ENCODE measurements around the gene LINS1. TPM values are rescaled to one million over a fixed set of nuclear protein-coding genes. Genes with fewer than 3 reads are reported as not detected.

Gene LINS1
- total and polyA plus RNA-seq, 10 of the 15 experiments (the other 5 are each of a cell fraction or from before 2014, with no cell fraction given): 13.5 to 33.1 (median 20.3) TPM

DNA sequence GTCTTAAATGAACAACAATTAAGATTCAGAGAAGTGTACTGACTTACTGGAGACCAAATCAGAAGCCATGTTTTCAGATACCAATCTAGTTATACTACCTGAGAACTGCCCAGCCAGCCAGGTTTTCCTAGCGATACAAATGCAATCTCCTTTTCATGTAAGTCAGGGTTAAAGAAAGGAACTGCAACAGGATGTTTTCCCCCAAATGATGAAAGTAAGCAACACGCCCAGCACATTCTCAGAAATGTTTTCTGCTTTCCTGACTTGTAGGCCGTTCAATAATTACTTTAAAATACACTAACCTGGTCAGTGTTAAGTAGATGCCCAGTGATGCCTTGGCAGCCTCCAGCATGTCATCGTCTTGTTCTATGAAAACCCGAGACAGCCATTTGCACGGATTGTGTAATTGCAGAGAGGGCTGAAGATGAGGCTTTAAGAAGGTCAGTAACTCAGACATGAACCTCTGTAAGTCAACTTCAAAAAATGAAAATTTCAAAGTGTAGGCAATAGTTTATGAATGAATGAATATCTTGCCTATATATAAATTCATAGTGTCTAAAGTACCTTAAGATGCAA is 30.3 kb downstream of the LINS1 start:
- Histone ChIP-seq H3K9ac (ENCODE audit: control insufficient read depth, insufficient read depth, low read length) (no peak overlapping the region), H3K4me3 (no peak overlapping the region), H3K4me1 (ENCODE audit: control insufficient read depth, insufficient read depth, low read length) (peaks cover 9% of the 10 kb centered on the region), H3K36me3 (ENCODE audit: control insufficient read depth in 2 of 2, insufficient read depth in 2 of 2, low read length in 1 of 2) (peaks cover 3 to 27% of the 10 kb centered on the region in 2 experiments), H3K4me2 (ENCODE audit: control insufficient read depth, insufficient read depth) (no peak overlapping the region), H2AFZ (ENCODE audit: control insufficient read depth, low read depth, low read length) (no peak overlapping the region), H3K27ac (ENCODE audit: control insufficient read depth, insufficient read depth) (no peak overlapping the region), H3K79me2 (ENCODE audit: control insufficient read depth, insufficient read depth, low read length) (no peaks in the 10 kb centered on the region), H3K9me3 (replicated peaks; ENCODE audit: control insufficient read depth, insufficient read depth, low read length) (no peaks in the 10 kb centered on the region), H4K20me1 (ENCODE audit: control insufficient read depth, insufficient read depth) (no peaks in the 10 kb centered on the region), H3K27me3 (replicated peaks in 1 of 2; ENCODE audit: control insufficient read depth in 2 of 2, insufficient read depth in 2 of 2, low read length in 1 of 2) (no peaks in the 10 kb centered on the region)
- FAIRE-seq (no peak), DNase-seq (ENCODE audit: low read depth, low spot score) (no peak), ATAC-seq (no peak)
- ChIA-PET CTCF (interaction anchor here (1.0 to 4.2 kb wide), 3 partner anchors 24 to 222 kb away, joined by 3 to 23 read pairs (median 4); no protein-coding TSS in a partner anchor), SMC1A (ENCODE audit: uncharacterized antibody, unreplicated experiment) (interaction anchor here (0.8 to 1.8 kb wide), 5 partner anchors 10 to 643 kb away, joined by 3 to 5 read pairs (median 4); no protein-coding TSS in a partner anchor), POLR2A (no interaction called here), RAD21 (ENCODE audit: unreplicated experiment) (interaction anchor here (0.7 to 1.2 kb wide), 2 partner anchors 643 kb away, joined by 3 read pairs; no protein-coding TSS in a partner anchor)
- intact Hi-C loops (cut with micrococcal nuclease; ENCODE audit: unreplicated experiment): loop anchor here (5.0 to 10.0 kb wide), 2 partner anchors 217 to 644 kb away; no protein-coding TSS in a partner anchor
- no TSS peak for BruUV-seq (replicated peaks)
- in situ Hi-C loops (cut with MboI): no loop called here
- WGBS (ENCODE audit: insufficient coverage, insufficient replicate concordance, low lambda C conversion rate, missing lambda C conversion rate): 85% methylated on average over 6 of the region's 6 CpGs
- TF ChIP-seq NR2F1 (conservative IDR thresholded peaks at IDR 0.05) (no peak), IKZF2 (IDR thresholded peaks at IDR 0.05) (no peak), RBBP5 (conservative IDR thresholded peaks at IDR 0.05) (no peak), NR2C1 (IDR thresholded peaks at IDR 0.05) (no peak), SMAD5 (IDR thresholded peaks at IDR 0.05; ENCODE audit: low read depth) (no peak), SREBF1 (IDR thresholded peaks at IDR 0.05; ENCODE audit: low read length) (no peak), MEF2A (IDR thresholded peaks at IDR 0.05; ENCODE audit: insufficient read depth, low read depth, low read length) (no peak), CEBPB (IDR thresholded peaks at IDR 0.05; ENCODE audit: borderline replicate concordance in 1 of 2, low read depth in 2 of 2, low read length in 2 of 2) (no peak), TARDBP (IDR thresholded peaks at IDR 0.05; ENCODE audit: borderline replicate concordance) (no peak), EGR1 (IDR thresholded peaks at IDR 0.05; ENCODE audit: borderline replicate concordance in 1 of 2, low read depth in 2 of 2, low read length in 2 of 2) (no peak), TCF12 (IDR thresholded peaks at IDR 0.05; ENCODE audit: low read depth, low read length) (no peak), SMC3 (IDR thresholded peaks at IDR 0.05; ENCODE audit: borderline replicate concordance, low read length) (no peak)
- TF ChIP-seq, protein P1, sequence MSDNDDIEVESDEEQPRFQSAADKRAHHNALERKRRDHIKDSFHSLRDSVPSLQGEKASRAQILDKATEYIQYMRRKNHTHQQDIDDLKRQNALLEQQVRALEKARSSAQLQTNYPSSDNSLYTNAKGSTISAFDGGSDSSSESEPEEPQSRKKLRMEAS (IDR thresholded peaks at IDR 0.05; ENCODE audit: low read depth, low read length): no peak
